NT2/D1 (cell line): Measurements from ENCODE around the gene EPX.

Experiments
- SUZ12 ChIP-seq: IDR thresholded peaks from 2 replicates; pipeline ENCODE4 v1.6.1; 2011; ENCODE audit not compliant: insufficient read length, insufficient read depth; ENCODE audit errors: extremely low read depth
- YY1 ChIP-seq: IDR thresholded peaks from 2 replicates; pipeline ENCODE4 v1.6.1; 2011; ENCODE audit not compliant: insufficient read length, insufficient read depth
- ZNF274 ChIP-seq: IDR thresholded peaks from 2 replicates; pipeline ENCODE4 v1.6.1; 2011; ENCODE audit warnings: mild to moderate bottlenecking, low read depth, low read length

GRCh38 chr17:58248955-58249269 is 56.4 kb downstream of the EPX start:
- no peak for TF ChIP-seq YY1
- no peak for TF ChIP-seq ZNF274
- TF ChIP-seq SUZ12, result no peak
